HEK293 (cell line): ENCODE measurements around the gene HSD17B14.
"Not testable (repeated sequence)": the region's sequence is repeated elsewhere in the genome, so short reads cannot be mapped to it uniquely, and the experiment has no call there.

Source experiments
- CTCF ChIA-PET: fragments of 350-600 bp; formaldehyde crosslinking; extraction: SDS; loops from one replicate; lab custom pipeline; 2021; ENCODE audit warnings: antibody characterized with exemption; lab: Yijun Ruan, JAX
- POLR2A ChIA-PET: fragments of 300-600 bp; formaldehyde crosslinking; extraction: SDS; loops from one replicate; lab custom pipeline; 2020; ENCODE audit warnings: antibody characterized with exemption, inconsistent platforms; lab: Yijun Ruan, JAX
- H3K27ac ChIP-seq: fragments of 200-500 bp; sonication (Bioruptor generic); 2 replicates; pipeline ENCODE4 v1.5.1; 2014; ENCODE audit warnings: low read depth, low read length, control low read depth, inconsistent platforms; ENCODE audit errors: extremely low read depth
- H3K36me3 ChIP-seq, 2 experiments: fragments of 200-500 bp in 1 of 2; sonication (Bioruptor generic) in 1 of 2; 1 replicate in 1 of 2; 2 replicates in 1 of 2; pipeline ENCODE4 v1.5.1; 2014 to 2017; ENCODE audit warnings: inconsistent platforms in 2 of 2, low read length in 2 of 2; ENCODE audit not compliant: control insufficient read depth in 2 of 2, insufficient read depth in 1 of 2
- H3K4me1 ChIP-seq: fragments of 200-500 bp; sonication (Bioruptor generic); 2 replicates; pipeline ENCODE4 v1.5.1; 2014; ENCODE audit warnings: mild to moderate bottlenecking, low read length, inconsistent platforms; ENCODE audit not compliant: control insufficient read depth, insufficient read depth
- H3K4me3 ChIP-seq: 2 replicates; pipeline ENCODE4 v1.5.1; 2011; ENCODE audit warnings: low read depth, mild to moderate bottlenecking, control low read depth, low read length, moderate library complexity
- H3K9me3 ChIP-seq: fragments of 200-500 bp; sonication (Bioruptor generic); 2 replicates; pipeline ENCODE4 v1.5.1; 2014; ENCODE audit warnings: low read depth, low read length, inconsistent platforms; ENCODE audit not compliant: control insufficient read depth, insufficient read depth
- KLF1 ChIP-seq: fragments of 450-650 bp; formaldehyde crosslinking; IDR thresholded peaks from 2 replicates; pipeline ENCODE4 v1.5.1; 2016; ENCODE audit warnings: missing biosample characterization, missing genetic modification characterization
- ZNF394 ChIP-seq: fragments of 450-650 bp; formaldehyde crosslinking; IDR thresholded peaks from 2 replicates; pipeline ENCODE4 v1.5.1; 2016; ENCODE audit warnings: missing biosample characterization, missing genetic modification characterization, mild to moderate bottlenecking, moderate library complexity, borderline replicate concordance
- TF ChIP-seq, protein P1 (sequence below): fragments of 450-650 bp; formaldehyde crosslinking; IDR thresholded peaks from 2 replicates; pipeline ENCODE4 v1.5.1; 2017; ENCODE audit warnings: missing biosample characterization, missing genetic modification characterization

HSD17B14 gene

DNA sequence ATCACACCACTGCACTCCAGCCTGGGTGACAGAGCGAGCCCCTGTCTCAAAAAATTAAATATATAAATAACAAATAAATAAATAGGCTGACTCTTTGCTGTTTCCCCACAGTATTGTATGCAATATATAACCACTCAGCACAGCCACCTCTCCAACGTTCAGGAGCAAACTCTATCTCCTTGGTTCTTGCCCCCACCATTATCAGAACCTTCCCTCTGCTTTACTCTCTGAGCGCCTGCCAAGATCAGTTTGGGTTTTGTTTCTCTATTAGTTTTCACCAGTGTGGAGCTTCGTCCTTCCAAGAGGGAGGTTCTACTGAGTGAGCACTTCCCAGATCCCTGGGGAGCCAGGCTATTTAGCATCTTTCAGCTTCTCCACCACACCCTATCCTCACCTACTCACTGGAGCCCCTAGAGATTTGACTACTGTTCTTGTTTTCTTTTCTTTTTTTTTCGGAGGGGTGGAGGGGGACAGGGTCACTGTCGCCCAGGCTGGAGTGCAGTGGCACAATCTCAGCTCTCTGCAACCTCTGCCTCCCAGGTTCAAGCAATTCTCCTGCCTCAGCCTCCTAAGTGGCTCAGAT is 68.0 kb downstream of the HSD17B14 start:
- POLR2A ChIA-PET = interaction anchor here (0.7 kb wide), 1 partner anchor 31 kb away, joined by 6 read pairs; no protein-coding TSS in a partner anchor
- H3K27ac ChIP-seq, H3K4me3 ChIP-seq, H3K9me3 ChIP-seq, H3K4me1 ChIP-seq, H3K36me3 ChIP-seq: not testable (repeated sequence)
- TF ChIP-seq KLF1 (tag by site-specific recombination) (peak; percentile 86), ZNF394 (peak; percentile 56; the same call in 1 of the 2 replicates)
- TF ChIP-seq, protein P1, sequence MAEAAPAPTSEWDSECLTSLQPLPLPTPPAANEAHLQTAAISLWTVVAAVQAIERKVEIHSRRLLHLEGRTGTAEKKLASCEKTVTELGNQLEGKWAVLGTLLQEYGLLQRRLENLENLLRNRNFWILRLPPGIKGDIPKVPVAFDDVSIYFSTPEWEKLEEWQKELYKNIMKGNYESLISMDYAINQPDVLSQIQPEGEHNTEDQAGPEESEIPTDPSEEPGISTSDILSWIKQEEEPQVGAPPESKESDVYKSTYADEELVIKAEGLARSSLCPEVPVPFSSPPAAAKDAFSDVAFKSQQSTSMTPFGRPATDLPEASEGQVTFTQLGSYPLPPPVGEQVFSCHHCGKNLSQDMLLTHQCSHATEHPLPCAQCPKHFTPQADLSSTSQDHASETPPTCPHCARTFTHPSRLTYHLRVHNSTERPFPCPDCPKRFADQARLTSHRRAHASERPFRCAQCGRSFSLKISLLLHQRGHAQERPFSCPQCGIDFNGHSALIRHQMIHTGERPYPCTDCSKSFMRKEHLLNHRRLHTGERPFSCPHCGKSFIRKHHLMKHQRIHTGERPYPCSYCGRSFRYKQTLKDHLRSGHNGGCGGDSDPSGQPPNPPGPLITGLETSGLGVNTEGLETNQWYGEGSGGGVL (tag by site-specific recombination) = peak; percentile 34; the same call in 1 of the 2 replicates
- CTCF ChIA-PET = interaction anchor here (0.7 to 1.2 kb wide), 3 partner anchors 20 to 86 kb away, joined by 3 to 5 read pairs (median 3); no protein-coding TSS in a partner anchor

DNA sequence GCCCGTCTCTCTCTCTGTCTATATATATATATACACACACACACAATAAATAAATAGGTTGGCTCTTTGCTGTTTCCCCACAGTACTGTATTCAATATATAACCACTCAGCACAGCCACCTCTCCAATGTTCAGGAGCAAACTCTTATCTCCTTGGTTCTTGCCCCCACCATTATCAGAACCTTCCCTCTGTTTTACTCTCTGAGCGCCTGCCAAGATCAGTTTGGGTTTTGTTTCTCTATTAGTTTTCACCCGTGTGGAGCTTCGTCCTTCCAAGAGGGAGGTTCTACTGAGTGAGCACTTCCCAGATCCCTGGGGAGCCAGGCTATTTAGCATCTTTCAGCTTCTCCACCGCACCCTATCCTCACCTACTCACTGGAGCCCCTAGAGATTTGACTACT is 70.5 kb downstream of the HSD17B14 start:
- CTCF ChIA-PET = interaction anchor here (0.6 to 3.6 kb wide), 4 partner anchors 18 to 205 kb away, joined by 3 to 13 read pairs (median 4); no protein-coding TSS in a partner anchor
- H3K4me1 ChIP-seq, H3K9me3 ChIP-seq, H3K4me3 ChIP-seq, H3K27ac ChIP-seq, POLR2A ChIA-PET, H3K36me3 ChIP-seq: not testable (repeated sequence)
